Endometrial microvascular endothelial cells (primary cell): ENCODE measurements around the gene SEC14L3. TPM values are rescaled to one million over a fixed set of nuclear protein-coding genes. Genes with fewer than 3 reads are reported as not detected.

Experiments used
- in situ Hi-C: cut with HindIII; loops from 2 replicates; pipeline ENCODE4 v1.10.0; 2017; ENCODE audit warnings: low sequenced_read_pairs, low pct_unique_long_range_greater_than_20kb; ENCODE audit errors: inconsistent ontology term
- total RNA-seq: library from RNA; depleted of rRNA; stranded (reverse); fragments of >200 nt; gene quantifications from one replicate; pipeline ENCODE4 v1.2.3, GENCODE V29; 2015; ENCODE audit errors: inconsistent ontology term

Gene SEC14L3
- total RNA-seq, 1 donor from 2014 or later, result not detected

DNA sequence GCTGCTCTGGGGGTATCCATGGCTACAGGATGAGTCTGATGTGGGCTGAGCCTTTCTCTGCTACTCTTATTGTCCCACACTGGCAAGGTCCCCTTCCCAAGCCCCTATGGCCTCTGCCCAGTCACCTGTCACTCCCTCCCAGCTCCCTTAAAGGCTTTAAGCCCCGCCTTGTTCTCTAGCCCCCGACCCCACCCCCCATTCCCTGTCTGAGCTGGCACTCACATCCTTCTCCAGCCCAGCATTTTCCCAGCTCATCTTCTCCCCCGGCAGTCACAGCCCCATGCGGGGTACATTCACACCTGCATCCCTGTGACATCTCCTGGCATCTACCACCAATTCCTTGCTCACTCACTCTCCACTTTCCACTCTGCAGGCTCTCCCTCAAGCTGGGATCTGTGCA, 41.9 kb downstream of the SEC14L3 start:
- in situ Hi-C loops, result loop anchor here (25.0 kb wide), 1 partner anchor 143 kb away; the partner anchor contains the start of gene CASTOR1

DNA sequence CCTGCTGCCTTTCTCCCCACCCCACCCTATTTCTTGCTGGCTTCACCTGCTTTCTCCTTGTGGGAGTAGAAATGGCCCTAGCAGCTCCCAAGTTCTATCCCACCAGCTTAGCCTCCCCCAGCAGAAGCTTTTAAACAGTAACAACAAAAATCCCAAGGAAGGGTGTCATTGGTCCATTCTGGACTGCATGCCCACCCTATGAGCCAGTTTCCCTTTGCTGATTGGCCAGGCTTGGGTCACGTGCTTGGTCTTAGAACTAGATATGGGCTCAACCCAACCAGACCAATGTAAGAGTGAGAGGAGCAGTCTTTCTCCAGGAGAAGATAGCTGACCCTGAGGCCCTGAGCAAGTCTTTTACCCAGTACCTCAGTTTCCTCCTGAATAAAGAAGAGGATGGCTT, 43.9 kb downstream of the SEC14L3 start:
- in situ Hi-C loops, result loop anchor here (25.0 kb wide), 1 partner anchor 141 kb away; the partner anchor contains the start of gene CASTOR1

DNA sequence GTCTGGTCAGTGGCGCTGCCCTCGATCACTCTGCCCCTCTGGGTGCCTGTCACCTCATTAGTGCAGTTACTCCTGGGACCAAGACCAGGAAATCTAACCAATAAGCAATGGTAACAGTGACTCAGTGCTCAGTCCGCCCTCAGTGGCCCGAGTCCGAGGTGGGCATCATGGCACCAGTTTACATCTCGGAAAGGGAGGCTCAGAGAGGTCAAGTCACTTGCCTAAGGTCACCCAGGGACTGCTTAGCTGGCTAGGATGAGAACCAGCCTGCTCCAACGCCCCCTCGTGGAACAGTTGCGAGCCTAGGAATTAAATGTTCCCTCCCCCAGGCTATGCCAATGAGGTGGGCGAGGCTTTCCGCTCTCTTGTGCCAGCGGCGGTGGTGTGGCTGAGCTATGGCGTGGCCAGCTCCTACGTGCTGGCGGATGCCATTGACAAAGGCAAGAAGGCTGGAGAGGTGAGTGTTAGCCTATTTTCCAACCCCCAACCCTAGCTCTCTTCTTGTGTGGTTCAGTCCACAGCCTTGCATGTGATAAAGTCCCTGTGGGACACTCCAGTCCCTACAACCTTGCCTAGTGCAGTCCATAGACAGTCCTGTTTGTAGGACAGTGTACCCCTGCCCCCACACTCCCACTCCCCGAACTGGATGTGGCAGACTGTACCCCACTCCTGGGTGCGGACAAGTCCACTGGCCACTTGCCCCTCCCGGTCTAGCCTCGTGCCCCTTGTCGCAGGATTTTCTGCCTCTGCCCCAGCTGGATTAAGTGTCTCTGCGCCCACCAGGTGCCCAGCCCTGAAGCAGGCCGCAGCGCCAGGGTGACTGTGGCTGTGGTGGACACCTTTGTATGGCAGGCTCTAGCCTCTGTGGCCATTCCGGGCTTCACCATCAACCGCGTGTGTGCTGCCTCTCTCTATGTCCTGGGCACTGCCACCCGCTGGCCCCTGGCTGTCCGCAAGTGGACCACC, 45.1 kb downstream of the SEC14L3 start:
- in situ Hi-C loops, result loop anchor here (25.0 kb wide), 1 partner anchor 139 kb away; the partner anchor contains the start of gene CASTOR1

DNA sequence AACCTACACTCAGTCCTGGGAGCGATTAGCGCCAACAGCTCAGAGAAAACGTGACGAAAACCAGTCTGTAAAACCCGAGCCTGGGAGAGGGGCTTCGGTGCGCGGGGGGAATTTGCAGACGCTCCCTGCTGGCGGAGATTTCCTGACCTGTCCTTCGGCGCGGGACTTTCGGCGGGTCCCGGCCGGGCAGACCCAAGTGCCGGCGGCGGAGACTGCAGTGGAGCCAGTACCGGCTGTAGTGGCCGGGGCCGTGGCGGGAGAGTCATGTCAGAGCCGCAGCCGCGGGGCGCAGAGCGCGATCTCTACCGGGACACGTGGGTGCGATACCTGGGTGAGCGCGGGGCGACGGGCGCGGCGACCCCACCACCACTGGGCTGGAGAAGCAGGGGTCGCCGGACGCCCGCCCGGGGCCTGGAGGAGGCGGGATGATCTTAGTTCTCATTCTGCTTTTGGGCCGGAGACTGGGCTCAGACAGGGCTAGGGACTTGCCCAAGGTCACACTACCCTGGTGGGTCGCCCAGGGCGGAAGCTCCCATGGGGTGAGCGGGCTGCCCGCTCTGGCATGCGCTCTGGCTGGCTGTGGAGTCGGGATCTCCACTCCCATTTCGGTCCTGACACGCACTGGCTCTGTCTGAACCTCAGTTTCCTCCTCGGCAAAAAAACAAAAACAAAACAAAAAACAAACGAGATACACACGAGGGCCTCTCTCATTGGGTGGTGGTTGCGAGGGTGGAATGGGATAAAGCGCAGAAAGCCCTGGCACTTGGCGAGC, 46.0 kb downstream of the SEC14L3 start, which contains the start of gene MTFP1:
Gene MTFP1, plus strand, starts transcription at position 153 of the 772 bp plus-strand sequence. Its CDS starts 112 bp downstream, at position 265.
- in situ Hi-C loops, result loop anchor here (25.0 kb wide), 1 partner anchor 139 kb away; the partner anchor contains the start of gene CASTOR1

DNA sequence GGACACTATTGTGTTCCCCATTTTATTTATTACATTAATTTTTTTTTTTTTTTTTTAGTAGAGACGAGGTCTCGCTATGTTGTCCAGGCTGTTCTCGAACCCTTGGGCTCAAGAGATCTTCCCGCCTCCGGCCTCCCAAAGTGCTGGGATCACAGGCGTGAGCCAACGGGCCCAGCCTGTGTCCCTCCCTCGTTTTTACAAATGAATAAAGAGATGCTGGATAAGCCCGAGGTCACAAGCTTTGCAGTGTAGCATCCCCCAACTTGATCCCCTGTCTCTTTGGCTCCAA, 46.5 kb downstream of the SEC14L3 start:
- in situ Hi-C loops, result loop anchor here (25.0 kb wide), 1 partner anchor 138 kb away; the partner anchor contains the start of gene CASTOR1

DNA sequence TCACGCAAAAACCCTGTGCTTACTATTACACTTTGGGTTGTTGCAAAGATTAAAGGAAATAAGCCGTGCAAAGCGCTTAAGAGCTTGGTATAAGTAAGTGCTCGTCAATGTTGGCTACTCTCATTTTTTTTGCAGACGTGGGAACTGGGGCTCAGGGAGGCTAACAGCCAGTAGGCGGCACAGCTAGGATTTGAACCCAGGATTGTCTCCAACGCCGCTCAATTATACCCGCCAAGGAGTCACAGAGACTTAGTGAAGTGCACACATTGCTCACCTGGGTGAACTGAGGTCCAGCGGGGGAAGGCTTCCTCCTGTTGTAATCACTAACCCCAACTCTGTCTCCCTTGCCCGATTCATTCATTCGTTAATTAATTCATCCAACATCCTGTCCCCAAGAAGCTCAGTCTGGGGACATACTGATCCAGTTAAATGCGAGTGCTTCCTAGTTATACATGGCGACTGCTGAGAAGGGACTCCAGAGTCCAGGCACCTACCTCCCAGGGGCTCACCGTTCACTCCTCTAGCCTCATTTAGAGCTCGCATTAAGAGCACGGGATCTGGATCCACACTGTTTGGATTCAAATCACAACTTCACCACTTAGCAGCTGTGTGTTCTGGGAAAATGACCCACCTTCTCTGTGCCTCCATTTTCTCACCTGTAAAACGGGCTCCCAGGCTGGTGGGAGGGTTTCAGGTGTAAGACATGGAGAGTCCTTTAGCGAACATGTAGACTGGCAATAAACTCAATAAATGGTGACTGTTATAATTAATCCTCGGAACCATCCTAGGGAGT, 47.1 kb downstream of the SEC14L3 start:
- in situ Hi-C loops, result loop anchor here (25.0 kb wide), 1 partner anchor 137 kb away; the partner anchor contains the start of gene CASTOR1

DNA sequence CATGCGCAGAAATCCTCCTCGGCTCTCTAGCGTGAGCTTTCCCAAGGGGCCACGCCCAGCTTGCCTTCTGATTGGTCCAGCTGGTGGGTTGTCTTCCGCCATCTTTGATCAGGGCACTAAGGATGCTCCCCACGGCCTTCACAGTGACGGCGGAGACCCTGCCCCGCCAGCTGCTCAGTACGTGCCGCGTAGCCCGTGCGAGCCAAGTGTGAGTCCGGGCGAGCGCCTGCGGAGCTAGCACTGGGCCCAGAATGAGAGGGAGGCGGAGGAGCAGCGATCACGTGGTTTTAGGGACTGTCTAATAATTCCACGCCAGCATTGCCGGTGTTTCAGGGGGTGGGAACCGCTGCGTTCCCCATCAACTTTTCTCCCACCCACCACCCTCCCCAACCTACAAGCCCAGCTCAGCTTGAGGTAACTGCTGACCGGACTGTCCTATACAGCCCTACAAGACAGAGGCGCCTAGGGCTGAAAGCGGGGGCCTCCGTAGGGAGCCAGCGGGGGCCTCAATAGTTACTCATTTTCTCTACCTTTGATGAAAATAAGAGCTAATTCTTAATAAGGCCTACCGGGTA, 47.8 kb downstream of the SEC14L3 start:
- in situ Hi-C loops, result no loop called here

DNA sequence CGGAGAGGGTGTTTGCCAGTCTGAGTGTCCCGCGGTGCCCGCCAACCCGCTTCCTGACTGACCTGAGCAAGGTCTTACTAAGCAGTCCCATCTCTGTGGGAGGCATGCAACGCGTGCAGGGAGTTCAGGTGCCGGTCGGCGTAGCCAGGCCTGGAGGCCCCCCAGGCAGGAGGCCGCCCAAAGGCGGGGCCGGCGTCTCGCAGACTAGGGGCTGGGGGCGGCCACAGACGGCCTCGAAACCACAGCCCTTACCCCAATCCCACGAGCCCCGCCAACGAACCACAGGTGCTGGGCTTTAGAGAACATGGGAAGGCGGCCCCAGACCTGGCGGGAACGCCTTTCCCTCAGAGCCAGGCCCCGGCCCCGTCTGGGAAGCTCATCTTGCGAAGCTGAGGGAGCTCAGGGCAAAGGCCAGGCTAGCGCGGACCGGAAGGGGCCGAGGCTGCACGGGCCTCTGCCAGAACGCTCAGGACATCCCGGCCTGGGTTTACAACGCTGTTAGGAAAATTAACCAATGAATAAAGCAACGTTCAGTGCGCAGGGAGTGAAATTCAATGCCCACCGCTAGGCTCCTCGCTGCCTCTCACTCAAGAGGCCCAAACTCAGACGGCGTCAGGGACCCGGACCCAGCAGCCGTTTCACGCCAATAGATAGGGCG, 48.4 kb downstream of the SEC14L3 start:
- in situ Hi-C loops, result no loop called here

DNA sequence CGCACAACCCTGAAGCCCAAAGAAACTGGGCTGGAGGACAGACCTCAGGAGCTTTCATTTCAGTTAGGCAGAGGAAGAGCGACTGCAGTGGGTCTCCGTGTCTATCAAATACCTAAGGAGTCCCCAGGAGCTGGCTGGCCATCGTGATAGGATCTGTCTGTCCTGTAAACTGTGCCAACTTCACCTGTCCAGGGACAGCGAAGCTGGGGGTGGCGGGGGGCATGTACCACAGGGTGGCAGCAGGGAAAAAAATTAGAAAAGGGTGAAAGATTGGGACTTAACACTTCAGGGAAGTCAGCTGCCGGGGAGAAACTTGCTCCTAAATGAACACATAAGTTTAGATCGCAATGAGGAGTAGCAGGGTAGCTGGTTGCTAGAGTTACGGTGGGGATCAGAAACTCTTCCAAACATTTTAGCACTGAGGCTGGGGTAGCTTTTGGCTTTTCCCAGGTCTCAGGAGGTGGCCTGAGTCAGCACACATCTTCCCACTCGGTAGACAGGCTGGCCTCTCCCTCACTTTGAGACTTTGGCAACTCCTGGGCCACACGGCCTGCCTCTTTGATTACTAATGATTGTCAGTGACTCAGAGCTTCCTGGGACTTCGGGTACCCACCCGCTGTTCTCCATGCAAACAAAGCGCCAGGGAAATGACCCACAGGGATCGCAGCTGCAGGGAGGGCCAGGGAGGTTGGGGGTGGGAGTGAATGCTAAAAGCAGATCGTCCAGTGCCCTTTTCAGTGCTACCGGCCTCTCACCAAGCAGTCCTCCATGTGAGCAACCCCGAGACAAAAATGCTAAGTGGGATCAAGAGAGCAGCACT, 49.1 kb downstream of the SEC14L3 start:
- in situ Hi-C loops, result no loop called here

DNA sequence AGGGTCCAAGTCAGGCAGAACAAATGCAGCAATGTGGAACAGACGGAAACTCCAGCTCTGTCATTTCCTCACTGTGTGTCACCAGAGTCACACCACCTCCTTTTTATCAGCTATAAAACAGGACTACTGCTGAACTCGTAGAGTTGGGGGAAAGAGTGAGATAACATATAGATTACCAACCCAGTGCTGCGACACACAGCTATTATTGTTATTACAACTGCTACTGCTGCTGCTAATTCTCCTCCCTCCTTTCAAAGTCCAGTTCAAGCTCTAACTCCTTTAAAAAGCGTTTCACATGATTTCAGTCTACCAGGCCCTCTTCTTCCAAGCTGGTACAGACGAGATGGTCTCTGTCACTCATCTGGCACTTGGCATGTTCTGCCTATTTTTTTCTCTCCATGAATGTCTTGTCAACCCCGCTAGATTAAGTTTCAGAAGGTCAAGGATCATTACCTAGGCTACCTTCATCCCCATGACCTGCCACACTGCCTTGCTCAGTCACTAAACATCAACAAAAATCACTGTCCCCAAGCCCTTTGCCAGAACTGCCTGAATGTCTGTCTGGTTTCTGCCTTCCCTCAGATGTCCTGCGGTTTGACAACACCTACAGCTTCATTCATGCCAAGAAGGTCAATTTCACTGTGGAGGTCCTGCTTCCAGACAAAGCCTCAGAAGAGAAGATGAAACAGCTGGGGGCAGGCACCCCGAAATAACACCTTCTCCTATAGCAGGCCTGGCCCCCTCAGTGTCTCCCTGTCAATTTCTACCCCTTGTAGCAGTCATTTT, 49.9 kb downstream of the SEC14L3 start:
- in situ Hi-C loops, result no loop called here

DNA sequence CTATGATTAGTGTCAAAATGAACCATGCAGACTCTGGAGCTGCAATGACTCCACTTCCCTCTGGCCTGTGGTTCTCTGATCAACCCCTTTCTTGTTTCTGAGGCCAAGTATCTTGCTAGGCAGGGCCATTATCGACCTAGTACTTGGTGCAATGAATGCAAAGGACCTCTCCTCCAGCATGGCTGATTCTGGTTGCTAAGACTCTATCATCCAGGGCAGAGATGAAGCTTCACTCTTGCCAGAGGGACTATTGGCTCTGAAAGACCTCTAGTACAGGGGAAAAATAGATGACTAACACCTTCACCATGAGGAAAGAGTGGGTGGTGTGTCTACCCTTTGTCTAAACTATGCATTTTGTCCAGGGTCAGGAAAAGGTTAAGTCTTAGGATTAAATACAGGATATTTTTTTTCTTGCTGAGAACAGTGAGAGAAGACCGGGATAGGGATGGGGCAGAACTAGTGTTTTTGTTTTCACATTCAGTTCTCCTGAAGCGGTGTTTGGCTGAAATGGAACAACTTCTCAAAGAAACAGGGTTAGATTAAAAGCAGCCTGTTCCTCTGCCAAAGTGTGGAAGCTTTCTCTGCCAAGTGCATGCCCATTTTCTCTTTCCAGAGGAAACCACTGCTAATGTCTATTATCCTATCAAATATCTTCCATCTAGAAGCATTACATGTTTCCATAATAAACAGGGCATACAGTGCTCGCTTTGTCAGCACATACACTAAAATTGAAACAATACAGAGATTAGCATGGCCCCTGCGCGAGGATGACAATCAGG, 51.3 kb downstream of the SEC14L3 start:
- in situ Hi-C loops, result no loop called here

DNA sequence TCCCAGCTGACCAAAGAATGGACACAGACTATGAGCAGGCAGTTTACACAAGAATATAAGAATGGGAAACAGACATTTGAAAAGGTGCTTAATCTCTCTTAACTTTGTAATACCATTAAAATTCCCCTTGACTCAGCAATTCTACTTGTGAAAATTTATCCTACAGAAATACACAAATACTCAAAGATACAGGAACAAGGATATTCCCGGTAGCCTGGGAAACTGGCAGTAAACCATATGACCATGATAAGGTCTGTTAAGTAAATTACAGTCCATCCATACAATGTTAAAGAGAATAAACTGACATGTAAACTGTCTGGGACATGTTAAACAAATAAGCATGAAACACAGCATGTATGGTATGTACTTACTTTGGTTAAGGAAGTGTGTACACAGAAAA, 55.0 kb downstream of the SEC14L3 start:
- in situ Hi-C loops, result no loop called here

DNA sequence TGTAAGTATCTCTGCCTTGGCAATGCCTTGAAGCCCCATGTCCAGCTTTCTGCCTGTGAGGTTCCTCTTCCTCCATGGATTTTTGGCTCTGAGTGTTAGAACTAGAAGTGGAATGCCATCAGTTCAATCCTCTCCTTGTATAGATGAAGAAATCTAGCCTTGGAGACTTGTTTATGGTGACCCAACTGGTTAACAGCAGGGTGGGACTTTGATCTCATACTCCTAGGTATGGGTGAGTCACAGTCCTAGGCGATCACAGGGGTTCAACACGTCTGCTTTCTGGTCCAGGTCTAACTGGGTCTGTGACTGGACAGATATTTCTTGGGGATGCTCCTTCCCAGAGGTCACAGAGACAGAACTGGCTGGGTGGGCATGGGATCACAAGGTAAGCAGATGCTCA, 55.4 kb downstream of the SEC14L3 start:
- in situ Hi-C loops, result no loop called here

DNA sequence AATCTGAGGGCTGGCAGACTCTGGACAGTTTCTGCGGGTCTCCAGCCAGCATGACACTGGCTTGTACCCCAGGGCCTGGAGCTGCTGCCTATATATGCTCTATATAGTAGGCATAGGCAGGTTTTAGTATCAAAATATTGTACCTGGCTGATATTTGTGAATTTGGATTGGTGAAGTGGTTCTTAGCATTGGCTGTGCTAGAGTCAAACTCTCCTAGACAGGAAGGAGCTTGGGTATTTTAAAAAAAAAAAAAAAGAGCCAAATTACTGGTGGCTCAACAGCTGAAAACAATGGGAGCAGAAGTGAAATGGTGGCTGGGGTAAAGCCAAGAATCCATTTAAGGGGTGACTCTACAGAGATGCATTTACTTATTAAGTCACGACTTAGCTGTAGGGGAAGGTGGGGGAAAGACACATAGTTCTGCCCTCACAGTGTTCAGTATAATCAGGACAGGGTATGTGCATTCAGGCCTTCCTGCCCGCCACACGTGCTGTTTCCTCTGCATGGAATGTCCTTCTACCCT, 57.2 kb downstream of the SEC14L3 start:
- in situ Hi-C loops, result no loop called here

DNA sequence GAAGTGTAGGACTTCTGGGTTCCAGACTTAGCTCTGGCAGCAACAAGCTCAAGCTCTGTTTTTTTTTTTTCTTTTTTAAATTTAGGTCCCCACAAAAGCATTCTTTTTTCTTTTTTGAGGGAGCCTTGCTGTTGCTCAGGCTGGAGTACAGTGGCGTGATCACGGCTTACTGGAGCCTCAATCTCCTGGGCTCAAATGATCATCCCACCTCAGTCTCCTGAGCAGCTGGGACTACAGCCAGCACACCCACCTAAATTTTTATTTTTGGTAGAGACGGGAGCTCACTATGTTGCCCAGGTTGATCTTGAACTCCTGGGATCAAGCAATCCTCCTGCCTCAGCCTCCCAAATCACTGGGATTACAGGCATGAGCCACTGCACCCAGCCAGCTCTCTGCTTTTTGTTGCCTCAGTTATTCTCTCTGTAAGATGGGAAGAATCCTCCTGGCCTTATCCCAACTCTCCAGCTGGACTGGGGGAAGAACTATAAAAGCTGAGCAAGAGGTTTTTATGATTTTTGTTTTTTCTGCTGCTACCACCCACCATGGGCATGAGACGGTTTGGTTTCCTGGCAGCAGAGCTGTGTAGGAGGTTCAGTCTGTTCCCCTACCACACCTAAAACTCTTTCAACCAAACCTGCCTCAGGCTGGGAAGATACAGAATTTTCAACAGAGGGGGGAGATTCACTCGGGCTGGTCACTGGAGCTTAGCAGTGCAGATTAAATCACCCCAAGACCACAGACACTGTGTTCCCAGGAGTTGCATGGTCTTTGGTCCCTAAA, 57.9 kb downstream of the SEC14L3 start:
- in situ Hi-C loops, result no loop called here
